Astrocyte (in vitro differentiated cells and primary cell): ENCODE results near the gene NTM.

Experiments
- CTCF ChIP-seq: IDR thresholded peaks from 2 replicates; pipeline ENCODE4 v1.5.1; 2011; ENCODE audit warnings: low read depth, mild to moderate bottlenecking, inconsistent platforms, low read length, moderate library complexity; ENCODE audit not compliant: insufficient read depth
- EZH2 ChIP-seq: IDR thresholded peaks from 2 replicates; pipeline ENCODE4 v1.6.1; 2012; ENCODE audit warnings: mild to moderate bottlenecking, low read length, inconsistent platforms; ENCODE audit not compliant: insufficient read depth

GRCh38 chr11:132134322-132134721, 763.9 kb downstream of the NTM start:
- TF ChIP-seq EZH2 = no peak
- no peak for TF ChIP-seq CTCF
